ENCODE measurements around the gene HK1. TPM values are rescaled to one million over a fixed set of nuclear protein-coding genes. Genes with fewer than 3 reads are reported as not detected.

HK1 gene
- total and polyA plus RNA-seq, 2 of the 13 experiments (the other 11 are each of a cell fraction or from before 2014, with no cell fraction given): 0.29 to 1.5 TPM

- TF ChIP-seq ZNF142 (CRISPR knock-in tag; IDR thresholded peaks at IDR 0.05) (no peak), ZNF501 (CRISPR knock-in tag; IDR thresholded peaks at IDR 0.05) (no peak), ZNF556 (CRISPR knock-in tag; IDR thresholded peaks at IDR 0.05; ENCODE audit: borderline replicate concordance) (no peak), ZNF484 (CRISPR knock-in tag; IDR thresholded peaks at IDR 0.05; ENCODE audit: borderline replicate concordance, low read depth) (no peak), ATF4 (CRISPR knock-in tag; IDR thresholded peaks at IDR 0.05) (no peak), EHMT2 (IDR thresholded peaks at IDR 0.05; ENCODE audit: borderline replicate concordance, low read depth, low read length) (no peak), ZFX (CRISPR knock-in tag; IDR thresholded peaks at IDR 0.05; ENCODE audit: low read depth) (no peak), ZC3H13 (CRISPR knock-in tag; IDR thresholded peaks at IDR 0.05) (no peak), SSRP1 (CRISPR knock-in tag; IDR thresholded peaks at IDR 0.05) (no peak), NR2F1 (CRISPR knock-in tag; IDR thresholded peaks at IDR 0.05) (no peak), SP4 (CRISPR knock-in tag; IDR thresholded peaks at IDR 0.05) (no peak), CREM (IDR thresholded peaks at IDR 0.05) (no peak), CREM (CRISPR knock-in tag; IDR thresholded peaks at IDR 0.05) (no peak)
These were observed 144.4 kb downstream of the HK1 start (continued) for GRCh38 chr10:69422676-69423075.

Data from HepG2 (cell line).